GM23338 (cell line): ENCODE results near the gene XXYLT1.

Experiments used
- CREB1 ChIP-seq: fragments of 250-450 bp; sonication (Bioruptor Pico); IDR thresholded peaks from 2 replicates; pipeline ENCODE4 v1.5.0; 2020; ENCODE audit warnings: low read depth, mild to moderate bottlenecking, moderate library complexity
- EZH2 ChIP-seq: fragments of 200-600 bp; sonication (generic); IDR thresholded peaks from one replicate; pipeline ENCODE4 v1.8.0; 2017; ENCODE audit warnings: antibody characterized with exemption, mild to moderate bottlenecking, low read depth; ENCODE audit not compliant: unreplicated experiment
- EZH2phosphoT487 ChIP-seq: fragments of 200-600 bp; sonication (generic); IDR thresholded peaks from one replicate; pipeline ENCODE4 v1.8.1; 2018; ENCODE audit warnings: antibody characterized with exemption; ENCODE audit not compliant: unreplicated experiment
- JUNB ChIP-seq: IDR thresholded peaks from one replicate; pipeline ENCODE4 v1.6.1; 2016; ENCODE audit warnings: antibody characterized with exemption; ENCODE audit not compliant: unreplicated experiment
- NANOG ChIP-seq: IDR thresholded peaks from 2 replicates; pipeline ENCODE4 v1.6.1; 2016; ENCODE audit warnings: antibody characterized with exemption, borderline replicate concordance
- POLR2AphosphoS5 ChIP-seq: IDR thresholded peaks from 2 replicates; pipeline ENCODE4 v1.6.1; 2016; ENCODE audit warnings: antibody characterized with exemption, low read depth
- ZNF114 ChIP-seq: fragments of 250-450 bp; sonication (Bioruptor Pico); IDR thresholded peaks from 2 replicates; pipeline ENCODE4 v1.5.0; 2020; ENCODE audit warnings: mild to moderate bottlenecking, moderate library complexity
- TF ChIP-seq, protein P1 (sequence below), 2 experiments: fragments of 200-600 bp in 1 of 2; sonication (generic) in 1 of 2; conservative IDR thresholded peaks; 2 replicates each; pipeline versions ENCODE4 v1.5.1 to v1.6.1; 2016 to 2017; ENCODE audit warnings: antibody characterized with exemption in 2 of 2, low read depth in 2 of 2, mild to moderate bottlenecking in 2 of 2, moderate library complexity in 1 of 2
- TF ChIP-seq, protein P2 (sequence below): fragments of 250-450 bp; sonication (Bioruptor Pico); IDR thresholded peaks from 2 replicates; pipeline ENCODE4 v1.5.0; 2020; ENCODE audit warnings: mild to moderate bottlenecking, moderate library complexity
- TF ChIP-seq, protein P3 (sequence below): IDR thresholded peaks from one replicate; pipeline ENCODE4 v1.6.1; 2018; ENCODE audit warnings: antibody characterized with exemption; ENCODE audit not compliant: unreplicated experiment

DNA sequence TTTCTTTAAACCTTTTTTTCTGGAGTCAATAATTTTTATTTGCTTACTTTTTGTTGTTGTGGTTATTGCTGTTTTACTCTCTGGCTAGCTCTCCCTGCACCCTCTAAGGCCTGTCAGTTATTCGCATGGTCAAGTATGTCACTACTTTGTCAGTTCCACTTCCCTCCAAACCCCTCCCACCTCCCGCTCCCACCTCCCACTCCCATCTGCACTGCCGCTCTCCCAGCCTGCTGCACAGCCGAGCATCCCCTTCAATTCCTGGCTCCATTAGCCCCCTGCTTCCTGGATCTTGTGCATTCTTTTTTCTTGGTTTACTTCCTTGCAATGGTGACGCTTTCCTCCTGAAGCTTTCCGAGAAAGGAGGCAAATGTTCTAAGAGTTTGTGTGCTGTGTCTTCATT, 218.0 kb downstream of the XXYLT1 start:
- TF ChIP-seq, protein P1, sequence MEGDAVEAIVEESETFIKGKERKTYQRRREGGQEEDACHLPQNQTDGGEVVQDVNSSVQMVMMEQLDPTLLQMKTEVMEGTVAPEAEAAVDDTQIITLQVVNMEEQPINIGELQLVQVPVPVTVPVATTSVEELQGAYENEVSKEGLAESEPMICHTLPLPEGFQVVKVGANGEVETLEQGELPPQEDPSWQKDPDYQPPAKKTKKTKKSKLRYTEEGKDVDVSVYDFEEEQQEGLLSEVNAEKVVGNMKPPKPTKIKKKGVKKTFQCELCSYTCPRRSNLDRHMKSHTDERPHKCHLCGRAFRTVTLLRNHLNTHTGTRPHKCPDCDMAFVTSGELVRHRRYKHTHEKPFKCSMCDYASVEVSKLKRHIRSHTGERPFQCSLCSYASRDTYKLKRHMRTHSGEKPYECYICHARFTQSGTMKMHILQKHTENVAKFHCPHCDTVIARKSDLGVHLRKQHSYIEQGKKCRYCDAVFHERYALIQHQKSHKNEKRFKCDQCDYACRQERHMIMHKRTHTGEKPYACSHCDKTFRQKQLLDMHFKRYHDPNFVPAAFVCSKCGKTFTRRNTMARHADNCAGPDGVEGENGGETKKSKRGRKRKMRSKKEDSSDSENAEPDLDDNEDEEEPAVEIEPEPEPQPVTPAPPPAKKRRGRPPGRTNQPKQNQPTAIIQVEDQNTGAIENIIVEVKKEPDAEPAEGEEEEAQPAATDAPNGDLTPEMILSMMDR (conservative IDR thresholded peaks at IDR 0.05; ENCODE audit: low read depth in 2 of 2) = no peak
- no peak for TF ChIP-seq EZH2phosphoT487
- TF ChIP-seq CREB1 (CRISPR knock-in tag) = no peak
- TF ChIP-seq EZH2 = no peak
- TF ChIP-seq POLR2AphosphoS5 = no peak
- TF ChIP-seq NANOG = no peak
- TF ChIP-seq JUNB = no peak
- TF ChIP-seq, protein P2, sequence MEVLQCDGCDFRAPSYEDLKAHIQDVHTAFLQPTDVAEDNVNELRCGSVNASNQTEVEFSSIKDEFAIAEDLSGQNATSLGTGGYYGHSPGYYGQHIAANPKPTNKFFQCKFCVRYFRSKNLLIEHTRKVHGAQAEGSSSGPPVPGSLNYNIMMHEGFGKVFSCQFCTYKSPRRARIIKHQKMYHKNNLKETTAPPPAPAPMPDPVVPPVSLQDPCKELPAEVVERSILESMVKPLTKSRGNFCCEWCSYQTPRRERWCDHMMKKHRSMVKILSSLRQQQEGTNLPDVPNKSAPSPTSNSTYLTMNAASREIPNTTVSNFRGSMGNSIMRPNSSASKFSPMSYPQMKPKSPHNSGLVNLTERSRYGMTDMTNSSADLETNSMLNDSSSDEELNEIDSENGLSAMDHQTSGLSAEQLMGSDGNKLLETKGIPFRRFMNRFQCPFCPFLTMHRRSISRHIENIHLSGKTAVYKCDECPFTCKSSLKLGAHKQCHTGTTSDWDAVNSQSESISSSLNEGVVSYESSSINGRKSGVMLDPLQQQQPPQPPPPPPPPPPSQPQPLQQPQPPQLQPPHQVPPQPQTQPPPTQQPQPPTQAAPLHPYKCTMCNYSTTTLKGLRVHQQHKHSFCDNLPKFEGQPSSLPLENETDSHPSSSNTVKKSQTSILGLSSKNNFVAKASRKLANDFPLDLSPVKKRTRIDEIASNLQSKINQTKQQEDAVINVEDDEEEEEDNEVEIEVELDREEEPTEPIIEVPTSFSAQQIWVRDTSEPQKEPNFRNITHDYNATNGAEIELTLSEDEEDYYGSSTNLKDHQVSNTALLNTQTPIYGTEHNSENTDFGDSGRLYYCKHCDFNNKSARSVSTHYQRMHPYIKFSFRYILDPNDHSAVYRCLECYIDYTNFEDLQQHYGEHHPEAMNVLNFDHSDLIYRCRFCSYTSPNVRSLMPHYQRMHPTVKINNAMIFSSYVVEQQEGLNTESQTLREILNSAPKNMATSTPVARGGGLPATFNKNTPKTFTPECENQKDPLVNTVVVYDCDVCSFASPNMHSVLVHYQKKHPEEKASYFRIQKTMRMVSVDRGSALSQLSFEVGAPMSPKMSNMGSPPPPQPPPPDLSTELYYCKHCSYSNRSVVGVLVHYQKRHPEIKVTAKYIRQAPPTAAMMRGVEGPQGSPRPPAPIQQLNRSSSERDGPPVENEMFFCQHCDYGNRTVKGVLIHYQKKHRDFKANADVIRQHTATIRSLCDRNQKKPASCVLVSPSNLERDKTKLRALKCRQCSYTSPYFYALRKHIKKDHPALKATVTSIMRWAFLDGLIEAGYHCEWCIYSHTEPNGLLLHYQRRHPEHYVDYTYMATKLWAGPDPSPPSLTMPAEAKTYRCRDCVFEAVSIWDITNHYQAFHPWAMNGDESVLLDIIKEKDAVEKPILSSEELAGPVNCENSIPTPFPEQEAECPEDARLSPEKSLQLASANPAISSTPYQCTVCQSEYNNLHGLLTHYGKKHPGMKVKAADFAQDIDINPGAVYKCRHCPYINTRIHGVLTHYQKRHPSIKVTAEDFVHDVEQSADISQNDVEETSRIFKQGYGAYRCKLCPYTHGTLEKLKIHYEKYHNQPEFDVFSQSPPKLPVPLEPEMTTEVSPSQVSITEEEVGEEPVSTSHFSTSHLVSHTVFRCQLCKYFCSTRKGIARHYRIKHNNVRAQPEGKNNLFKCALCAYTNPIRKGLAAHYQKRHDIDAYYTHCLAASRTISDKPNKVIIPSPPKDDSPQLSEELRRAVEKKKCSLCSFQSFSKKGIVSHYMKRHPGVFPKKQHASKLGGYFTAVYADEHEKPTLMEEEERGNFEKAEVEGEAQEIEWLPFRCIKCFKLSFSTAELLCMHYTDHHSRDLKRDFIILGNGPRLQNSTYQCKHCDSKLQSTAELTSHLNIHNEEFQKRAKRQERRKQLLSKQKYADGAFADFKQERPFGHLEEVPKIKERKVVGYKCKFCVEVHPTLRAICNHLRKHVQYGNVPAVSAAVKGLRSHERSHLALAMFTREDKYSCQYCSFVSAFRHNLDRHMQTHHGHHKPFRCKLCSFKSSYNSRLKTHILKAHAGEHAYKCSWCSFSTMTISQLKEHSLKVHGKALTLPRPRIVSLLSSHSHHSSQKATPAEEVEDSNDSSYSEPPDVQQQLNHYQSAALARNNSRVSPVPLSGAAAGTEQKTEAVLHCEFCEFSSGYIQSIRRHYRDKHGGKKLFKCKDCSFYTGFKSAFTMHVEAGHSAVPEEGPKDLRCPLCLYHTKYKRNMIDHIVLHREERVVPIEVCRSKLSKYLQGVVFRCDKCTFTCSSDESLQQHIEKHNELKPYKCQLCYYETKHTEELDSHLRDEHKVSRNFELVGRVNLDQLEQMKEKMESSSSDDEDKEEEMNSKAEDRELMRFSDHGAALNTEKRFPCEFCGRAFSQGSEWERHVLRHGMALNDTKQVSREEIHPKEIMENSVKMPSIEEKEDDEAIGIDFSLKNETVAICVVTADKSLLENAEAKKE = no peak
- TF ChIP-seq ZNF114 (CRISPR knock-in tag) = no peak
- TF ChIP-seq, protein P3, sequence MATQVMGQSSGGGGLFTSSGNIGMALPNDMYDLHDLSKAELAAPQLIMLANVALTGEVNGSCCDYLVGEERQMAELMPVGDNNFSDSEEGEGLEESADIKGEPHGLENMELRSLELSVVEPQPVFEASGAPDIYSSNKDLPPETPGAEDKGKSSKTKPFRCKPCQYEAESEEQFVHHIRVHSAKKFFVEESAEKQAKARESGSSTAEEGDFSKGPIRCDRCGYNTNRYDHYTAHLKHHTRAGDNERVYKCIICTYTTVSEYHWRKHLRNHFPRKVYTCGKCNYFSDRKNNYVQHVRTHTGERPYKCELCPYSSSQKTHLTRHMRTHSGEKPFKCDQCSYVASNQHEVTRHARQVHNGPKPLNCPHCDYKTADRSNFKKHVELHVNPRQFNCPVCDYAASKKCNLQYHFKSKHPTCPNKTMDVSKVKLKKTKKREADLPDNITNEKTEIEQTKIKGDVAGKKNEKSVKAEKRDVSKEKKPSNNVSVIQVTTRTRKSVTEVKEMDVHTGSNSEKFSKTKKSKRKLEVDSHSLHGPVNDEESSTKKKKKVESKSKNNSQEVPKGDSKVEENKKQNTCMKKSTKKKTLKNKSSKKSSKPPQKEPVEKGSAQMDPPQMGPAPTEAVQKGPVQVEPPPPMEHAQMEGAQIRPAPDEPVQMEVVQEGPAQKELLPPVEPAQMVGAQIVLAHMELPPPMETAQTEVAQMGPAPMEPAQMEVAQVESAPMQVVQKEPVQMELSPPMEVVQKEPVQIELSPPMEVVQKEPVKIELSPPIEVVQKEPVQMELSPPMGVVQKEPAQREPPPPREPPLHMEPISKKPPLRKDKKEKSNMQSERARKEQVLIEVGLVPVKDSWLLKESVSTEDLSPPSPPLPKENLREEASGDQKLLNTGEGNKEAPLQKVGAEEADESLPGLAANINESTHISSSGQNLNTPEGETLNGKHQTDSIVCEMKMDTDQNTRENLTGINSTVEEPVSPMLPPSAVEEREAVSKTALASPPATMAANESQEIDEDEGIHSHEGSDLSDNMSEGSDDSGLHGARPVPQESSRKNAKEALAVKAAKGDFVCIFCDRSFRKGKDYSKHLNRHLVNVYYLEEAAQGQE = no peak
